HG03354 (cell line): ENCODE data around the gene ALDH3B1.

Experiments
- ATAC-seq: cut with Tn5 transposase; IDR thresholded peaks from one replicate; pipeline ENCODE4 v1.9.1; 2021; ENCODE audit warnings: mild to moderate bottlenecking; ENCODE audit not compliant: unreplicated experiment, poor library complexity, severe bottlenecking

The ALDH3B1 gene

GRCh38 chr11:68041617-68042218 lies 31.6 kb downstream of the ALDH3B1 start:
- ATAC-seq: no peak

- ATAC-seq: no peak
Observed at GRCh38 chr11:68042219-68043028, 32.3 kb downstream of the ALDH3B1 start.

DNA sequence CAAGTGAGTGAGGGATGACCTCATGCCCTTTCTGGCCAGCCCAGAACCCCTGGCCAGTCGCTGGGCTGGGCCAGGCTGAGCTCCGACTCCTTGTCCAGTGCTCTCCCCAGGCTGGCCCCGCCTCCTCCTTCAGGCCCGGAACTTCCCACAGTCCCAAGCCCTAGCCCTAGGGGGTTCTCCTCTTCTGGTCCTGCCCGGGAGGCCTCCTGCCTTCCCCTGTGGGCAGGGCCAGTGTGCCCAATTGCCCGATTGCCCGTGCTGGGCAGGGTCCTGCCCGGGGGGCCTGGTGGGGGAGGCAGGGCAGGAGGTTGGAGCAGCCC lies 32.9 kb downstream of the ALDH3B1 start:
- ATAC-seq: no peak

GRCh38 chr11:68043349-68044144 lies 33.4 kb downstream of the ALDH3B1 start:
- ATAC-seq: no peak

DNA sequence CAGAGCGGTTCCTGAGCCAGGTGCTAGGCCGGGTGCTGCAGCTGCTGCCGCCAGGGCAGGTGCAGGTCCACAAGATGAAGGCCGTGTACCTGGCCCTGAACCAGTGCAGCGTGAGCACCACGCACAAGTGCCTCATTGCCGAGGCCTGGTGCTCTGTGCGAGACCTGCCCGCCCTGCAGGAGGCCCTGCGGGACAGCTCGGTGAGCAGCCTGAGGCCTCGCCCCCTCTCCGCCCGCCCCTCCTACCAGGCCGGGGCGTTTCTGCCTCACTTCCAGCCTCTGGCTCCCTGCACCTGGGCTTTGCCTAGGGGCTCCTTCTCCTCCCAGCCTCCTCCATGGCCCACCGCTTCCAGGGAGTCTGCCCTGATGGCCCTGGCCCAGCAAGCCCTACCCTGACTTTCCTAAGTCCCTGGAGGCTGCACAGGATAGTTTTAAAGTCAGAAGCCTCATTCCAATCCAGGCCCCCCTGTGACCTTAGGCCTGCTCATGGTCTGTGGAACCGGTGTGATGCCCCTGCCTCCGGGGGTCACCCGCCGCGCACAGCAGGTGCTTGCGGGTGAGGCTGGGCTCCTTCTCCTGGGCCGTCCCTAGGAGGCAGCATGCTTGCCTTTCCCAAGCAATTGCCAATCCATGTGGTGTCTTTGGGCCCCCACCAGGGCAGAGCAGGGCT lies 34.2 kb downstream of the ALDH3B1 start:
- ATAC-seq: no peak

DNA sequence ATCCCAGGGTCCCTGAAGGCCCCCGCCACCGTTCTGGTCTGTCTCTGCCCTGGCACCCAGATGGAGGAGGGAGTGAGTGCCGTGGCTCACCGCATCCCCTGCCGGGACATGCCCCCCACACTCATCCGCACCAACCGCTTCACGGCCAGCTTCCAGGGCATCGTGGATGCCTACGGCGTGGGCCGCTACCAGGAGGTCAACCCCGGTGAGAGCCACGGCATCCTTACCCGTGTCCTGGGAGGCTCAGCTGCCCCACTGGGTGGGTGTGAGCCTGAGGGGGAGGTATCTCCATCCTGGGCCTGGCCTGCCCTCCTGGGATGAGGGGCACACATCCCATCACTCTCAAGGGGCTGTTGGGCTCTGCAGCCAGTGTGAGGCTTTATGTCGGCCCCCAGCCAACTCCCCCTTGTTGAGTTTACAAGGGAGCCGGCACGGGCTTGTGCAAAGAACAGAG lies 34.8 kb downstream of the ALDH3B1 start:
- ATAC-seq: no peak

- ATAC-seq: no peak
Observed at GRCh38 chr11:68047437-68048290, 37.5 kb downstream of the ALDH3B1 start.

GRCh38 chr11:68048681-68049508 lies 38.8 kb downstream of the ALDH3B1 start:
- ATAC-seq: no peak

GRCh38 chr11:68049509-68050370 lies 39.6 kb downstream of the ALDH3B1 start:
- ATAC-seq: no peak

GRCh38 chr11:68050371-68050841 lies 40.3 kb downstream of the ALDH3B1 start:
- ATAC-seq: no peak

DNA sequence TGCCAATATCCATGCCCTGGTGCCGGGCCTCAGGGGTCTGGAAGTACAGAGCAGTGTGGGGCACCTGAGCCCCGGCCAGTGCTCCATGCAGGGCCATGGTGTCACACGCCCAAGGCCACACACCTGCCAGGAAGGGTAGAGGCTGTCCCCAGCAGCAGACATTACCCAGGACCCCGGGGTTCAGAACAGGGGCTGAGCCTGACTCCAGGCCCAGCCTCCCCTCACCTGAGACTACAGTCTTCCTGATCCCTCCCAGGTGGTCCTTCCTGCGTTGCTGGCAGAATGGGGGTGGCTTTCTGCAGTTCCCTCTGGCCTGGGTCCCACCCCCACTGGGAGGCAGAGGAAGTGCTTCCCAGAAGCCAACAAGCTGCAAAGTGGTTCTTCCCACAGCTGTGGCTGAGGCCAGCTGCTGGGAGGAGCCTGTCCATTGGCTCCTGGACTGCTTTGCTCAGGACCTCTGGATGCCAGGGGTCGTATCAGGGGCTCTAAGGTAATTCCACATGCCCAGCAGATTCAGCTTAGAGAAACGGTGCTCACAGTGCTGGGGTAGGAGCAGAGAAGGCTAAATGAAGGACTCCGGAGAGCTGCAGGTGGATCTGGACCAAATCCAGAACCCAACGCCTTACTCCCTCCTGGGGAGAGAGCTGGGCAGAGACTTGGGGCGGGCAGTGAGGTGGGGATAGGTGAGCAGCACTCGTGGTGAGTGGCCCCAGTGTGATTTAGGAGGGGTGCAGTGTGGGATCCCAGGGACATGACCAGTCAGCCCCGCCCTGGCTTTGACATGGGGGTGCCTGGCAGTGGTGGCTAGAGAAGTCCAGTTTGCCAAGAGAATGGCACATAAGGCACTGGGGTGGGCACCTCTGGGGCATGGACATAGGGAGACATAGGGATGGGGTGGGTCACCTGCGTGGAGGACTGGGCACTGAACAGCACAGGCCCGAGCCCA lies 41.3 kb downstream of the ALDH3B1 start:
- no peak for ATAC-seq

DNA sequence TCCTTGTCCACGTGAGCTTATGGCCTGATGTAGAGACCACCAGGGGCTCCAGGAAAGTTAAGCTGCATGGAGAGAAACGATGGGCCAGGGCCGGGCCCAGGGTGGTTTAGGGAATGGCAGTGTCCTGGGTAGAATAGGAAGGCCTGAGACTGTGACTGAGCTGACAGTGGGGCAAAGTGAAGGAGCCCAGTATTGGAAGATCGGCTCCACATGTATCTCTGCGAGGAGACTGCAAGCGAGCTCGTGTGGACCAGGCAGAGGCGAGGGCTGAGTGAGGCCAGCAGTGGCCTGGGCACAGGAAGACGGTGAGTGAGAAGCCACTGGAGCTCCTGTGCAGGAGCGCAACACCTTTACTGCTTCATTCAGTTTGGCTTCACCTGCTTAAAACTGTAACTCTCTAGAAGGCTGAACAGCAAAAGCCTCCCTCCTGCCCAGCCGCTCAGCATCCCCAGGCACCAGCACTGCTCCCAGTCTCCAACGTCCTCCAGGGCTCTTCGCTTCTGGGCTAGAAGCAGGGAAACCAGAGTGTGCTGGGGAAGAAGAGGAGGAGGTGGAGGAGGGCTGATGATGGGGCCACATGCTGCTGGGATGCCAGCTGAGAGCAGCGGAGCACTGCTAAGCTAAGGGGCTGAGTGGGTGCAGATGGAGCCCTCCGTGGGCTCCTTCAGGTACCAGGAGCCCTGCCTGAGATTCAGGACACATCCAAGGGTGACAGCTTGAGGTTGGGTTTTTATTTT lies 42.2 kb downstream of the ALDH3B1 start:
- ATAC-seq: no peak

GRCh38 chr11:68053117-68053516 lies 43.0 kb downstream of the ALDH3B1 start:
- ATAC-seq: no peak

DNA sequence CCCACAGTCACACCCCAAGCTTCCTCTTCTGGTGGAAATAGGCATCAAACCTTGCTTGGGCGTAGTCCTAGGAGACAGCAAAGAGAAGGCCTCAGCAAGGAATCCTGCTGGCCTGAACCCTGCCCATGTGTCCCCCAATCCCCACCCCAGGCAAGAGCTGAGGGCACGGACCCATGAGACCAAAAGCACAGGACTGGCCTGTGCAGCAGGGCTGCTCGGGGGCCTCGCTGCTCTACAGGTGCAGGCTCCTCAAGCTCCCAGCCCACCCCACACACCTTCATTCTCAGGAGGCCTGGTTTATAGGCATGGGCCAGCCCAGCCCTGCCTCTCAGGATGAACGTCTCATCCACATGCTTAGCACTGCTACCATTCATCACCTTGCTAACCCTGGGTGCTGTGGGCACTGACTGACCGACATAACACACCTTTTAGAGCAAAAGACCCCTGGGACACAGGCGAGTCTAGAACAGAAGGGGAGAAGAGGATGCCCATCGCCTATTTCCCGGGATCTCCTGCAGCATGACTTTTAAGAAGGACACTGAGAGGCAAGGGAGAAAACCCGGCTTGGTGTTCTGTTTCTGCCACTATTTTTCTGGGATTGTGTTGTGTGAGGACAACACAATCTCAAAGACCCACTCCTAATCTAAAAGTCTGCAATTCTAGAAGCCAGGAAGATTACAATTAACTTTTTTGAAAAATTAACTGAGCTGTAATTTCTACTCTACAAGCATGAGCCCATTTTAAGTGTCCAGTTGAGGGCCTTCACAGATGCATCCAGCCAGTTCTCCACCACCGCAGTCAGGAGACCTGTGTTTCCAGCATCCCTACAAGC lies 44.1 kb downstream of the ALDH3B1 start:
- ATAC-seq: no peak
